GM18858 (cell line): Measurements from ENCODE around the gene PEX16.
"Not testable (repeated sequence)": the region's sequence is repeated elsewhere in the genome, so short reads cannot be mapped to it uniquely, and the experiment has no call there.

Experiments
- ATAC-seq: cut with Tn5 transposase; IDR thresholded peaks from one replicate; pipeline ENCODE4 v1.9.1; 2021; ENCODE audit not compliant: unreplicated experiment

PEX16 gene

DNA sequence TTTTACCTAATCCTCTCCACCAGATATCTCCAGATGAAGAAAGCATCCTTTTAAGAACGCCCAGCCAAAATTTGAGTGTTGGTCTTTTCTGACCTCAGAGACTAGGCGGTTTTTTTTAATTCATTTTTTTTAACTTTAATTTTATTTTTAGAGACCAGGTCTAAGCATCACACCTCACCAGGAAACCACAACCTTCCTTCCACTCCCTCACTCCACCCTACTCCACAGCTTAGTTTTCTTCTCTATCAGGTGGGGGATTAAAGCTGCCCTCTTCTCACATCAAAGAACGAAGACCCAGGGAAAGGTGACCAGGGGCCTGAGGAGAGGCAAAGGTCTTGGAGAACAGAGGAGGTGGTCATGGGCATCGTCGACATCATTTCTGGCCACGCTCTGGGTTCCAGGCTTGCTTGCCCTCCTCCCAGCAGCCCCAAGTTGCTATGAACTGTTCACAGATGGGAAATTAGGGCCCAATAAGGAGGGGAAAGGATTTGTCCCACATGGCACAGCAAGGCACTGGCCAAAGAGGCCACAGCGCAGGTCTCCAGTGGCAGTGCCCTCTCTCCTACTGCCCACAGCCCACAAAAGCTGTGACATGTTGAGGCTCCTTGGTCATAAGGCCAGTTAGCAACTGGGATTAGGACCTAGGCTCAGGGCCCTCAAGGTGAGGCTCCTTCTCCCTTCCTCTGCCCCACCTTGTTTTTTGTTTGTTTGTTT is 1.4 kb upstream of the PEX16 start:
- no peak for ATAC-seq

DNA sequence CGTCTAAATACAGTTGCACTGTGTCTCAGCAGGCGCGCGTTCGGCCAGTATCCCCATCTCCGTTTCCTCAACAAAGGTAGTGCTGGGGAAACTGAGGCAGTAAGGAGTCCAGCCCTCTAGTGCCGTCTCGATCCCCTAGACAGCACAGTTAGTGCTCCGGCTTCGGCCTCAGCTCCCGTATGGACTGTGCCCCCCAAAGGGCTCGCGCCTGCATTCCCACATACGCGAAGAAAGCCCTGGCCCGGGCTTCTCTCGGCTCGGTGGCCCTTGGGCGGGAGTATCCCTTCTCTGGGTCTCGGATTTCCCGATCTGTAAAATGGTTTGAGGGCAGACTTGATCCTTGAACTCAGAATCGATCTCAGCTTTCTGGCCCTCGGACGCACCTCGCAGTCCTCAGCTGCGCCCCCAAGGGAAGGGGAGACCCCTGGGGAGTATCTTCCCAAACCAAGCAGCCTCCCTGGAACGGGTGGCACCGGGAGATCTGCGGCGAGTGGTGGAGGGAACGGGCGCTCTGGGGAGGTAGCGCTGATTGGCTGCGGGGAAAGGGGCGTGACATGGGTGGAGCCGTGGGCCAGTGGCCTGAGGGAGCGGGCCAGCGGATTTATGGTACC is 759 bp upstream of the PEX16 start:
- ATAC-seq = peak; percentile 22

DNA sequence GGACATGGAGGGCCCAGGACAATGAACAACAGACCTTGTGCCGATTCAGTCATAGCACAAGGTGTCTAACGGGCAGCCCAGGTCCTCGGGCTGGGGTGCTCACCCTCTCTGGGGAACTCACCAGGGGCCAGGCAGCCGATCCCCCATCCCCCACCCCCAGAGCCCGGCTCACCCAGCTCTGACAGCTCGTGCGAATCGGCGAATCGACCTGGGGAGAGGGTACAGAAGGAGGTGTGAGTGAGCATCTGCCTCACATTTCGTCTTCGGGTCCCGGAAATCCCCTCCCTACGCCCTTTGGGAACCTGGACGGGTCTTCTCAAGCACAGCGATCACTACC is 423 bp downstream of the PEX16 start:
- ATAC-seq = no peak

DNA sequence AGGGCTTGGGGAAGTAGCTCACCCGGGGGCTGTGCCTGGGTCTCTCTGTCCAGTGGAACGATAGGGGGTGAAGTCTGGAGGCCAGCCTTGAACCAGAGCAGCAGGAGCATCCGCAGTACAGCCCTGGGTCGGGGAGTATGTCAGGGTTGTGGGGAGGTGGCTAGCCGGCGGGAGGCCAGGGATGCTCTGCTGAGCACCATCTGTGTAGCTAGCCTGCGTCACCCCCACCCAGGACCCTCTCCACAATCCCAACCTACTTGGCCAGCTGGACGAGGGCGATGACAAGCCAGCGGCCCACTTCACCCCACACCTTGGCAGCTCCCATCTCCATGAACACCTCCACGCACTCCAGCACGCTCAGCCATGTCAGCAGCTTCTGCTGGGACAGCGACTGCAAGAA is 2.2 kb downstream of the PEX16 start:
- no peak for ATAC-seq

DNA sequence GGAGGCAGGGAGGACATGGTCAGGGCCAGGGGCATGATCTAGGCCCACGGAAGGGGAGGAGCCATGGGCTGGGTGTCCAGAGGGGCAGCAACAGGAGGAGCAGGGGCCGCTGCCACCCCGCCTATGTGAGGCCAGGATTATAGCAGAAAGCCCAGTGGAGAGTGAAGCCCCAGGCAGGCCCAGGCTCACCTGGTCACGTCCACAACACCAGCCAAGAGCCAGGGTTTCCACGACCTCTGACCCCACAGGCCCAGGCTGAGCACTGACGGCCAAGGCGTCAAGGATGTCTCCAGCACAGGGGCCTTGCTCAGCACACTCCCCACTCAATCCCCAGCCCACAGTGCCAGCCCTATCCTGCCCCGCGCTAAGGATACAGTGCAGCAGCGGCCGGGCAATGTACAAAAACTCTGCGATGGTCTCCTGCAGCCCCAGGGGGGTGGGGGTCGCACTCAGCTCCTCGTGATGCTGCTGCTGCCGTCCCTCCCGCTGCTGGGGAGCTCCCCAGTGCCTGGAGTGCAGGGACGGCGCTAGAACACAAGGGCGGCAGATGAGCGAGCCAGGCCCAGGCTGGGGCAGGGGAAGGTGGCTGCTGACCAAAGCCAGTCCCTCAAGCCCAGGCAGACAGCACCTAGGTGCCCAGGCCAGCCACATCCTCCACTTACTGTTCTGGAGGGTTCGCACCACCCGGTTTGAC is 3.6 kb downstream of the PEX16 start:
- no peak for ATAC-seq

DNA sequence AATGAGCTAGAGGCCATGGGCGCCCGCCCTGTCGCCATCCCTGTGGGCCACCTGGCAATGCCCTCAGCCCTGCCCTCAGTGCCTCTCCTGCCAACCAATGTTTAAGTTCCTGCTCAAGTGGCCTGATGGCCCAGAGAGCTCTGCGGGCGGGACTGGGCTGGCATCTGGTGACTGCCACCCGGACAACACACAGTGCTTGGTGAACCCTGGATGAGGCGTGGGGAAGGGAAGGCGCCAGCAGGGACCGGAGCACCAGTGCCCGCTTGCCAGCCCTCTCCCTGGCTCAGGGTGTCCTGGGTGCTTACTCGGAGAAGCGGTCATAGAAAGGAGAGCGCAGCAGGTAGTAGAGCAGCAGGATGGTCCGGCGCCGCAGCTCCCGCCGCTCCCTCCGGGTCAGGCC is 4.2 kb downstream of the PEX16 start:
- no peak for ATAC-seq

DNA sequence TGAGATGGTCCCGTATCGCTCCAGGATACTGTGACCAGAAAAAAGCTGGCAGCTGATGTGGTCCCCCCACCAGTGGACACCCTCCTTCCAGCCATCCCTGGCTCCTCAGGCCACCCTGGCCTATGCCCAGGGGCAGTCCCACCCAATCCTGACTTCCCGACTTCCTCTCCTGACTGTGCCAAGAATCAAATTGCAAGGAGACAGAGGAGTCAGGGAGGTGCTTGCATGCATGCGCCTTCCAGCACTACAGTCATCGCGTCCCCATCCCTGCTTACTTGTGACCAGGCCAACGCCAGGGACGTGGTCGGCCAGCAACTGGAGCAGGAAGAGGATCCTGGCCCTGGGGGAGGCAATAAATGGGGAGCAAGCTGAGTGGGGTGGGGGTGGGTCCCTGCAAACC is 7.1 kb downstream of the PEX16 start:
- no peak for ATAC-seq

DNA sequence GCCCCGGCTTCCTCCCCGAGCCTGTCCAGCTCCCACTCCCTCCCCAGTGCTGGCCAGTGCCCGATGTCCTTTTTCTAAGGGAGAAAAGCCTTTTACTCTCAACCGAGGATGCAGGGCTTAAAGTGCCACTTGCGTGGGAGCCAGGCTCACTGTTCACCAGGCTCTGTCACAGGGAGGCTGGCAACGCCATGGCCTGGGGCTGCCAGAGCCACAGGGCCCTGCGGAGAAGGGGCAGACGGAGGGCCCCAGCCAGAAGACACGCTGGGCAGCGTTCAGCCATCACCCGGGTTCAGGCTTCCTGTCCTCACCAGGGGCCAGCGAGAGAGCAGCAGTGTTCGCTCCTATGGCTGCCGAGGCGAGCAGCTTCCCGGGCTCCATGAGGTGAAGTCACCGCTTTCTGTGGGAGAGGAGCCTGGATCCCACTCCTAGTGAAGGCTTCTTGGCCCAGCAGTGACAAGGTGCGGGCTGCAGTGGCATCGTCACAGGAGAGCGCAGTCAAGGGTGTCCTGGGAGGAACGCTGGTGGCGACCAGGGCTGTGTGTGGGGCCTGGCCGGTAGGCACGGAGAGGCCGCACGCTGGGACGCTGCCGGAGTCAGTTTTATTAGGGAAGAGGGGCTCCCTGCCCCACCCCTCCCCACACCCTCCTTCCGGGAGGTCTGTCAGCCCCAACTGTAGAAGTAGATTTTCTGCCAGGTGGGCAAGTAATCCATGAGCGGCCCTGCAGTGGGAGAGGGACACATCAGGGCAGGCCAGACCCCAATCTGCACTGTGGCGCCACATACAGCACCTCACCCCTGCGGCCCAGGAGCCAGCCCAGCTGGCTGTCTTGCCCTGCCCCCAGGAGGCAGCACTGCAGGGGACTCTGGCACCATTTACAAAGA is 7.8 kb downstream of the PEX16 start:
- no peak for ATAC-seq

DNA sequence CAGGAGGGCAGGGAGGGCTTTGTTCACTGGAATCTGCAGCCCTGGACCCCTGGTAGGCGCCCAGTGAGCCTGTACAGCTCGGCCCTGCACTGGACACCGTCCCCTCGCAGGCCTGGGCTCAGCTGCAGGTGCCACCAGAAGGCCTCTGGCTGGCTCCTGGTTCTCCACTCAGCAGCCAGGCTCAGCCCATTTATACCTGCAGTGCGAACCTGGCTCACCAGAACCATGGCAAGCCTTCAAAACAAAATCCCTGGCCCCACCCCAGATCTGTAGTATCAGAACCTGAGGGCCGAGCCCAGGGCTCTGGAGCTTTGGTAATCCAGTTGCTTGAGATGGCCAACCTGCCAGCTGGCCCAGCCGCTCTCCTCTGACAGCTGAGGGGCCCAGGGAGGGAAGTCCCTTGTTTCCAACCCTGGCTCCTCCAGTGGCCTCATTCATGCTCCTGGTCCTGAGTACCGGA is 9.7 kb downstream of the PEX16 start:
- ATAC-seq = no peak

DNA sequence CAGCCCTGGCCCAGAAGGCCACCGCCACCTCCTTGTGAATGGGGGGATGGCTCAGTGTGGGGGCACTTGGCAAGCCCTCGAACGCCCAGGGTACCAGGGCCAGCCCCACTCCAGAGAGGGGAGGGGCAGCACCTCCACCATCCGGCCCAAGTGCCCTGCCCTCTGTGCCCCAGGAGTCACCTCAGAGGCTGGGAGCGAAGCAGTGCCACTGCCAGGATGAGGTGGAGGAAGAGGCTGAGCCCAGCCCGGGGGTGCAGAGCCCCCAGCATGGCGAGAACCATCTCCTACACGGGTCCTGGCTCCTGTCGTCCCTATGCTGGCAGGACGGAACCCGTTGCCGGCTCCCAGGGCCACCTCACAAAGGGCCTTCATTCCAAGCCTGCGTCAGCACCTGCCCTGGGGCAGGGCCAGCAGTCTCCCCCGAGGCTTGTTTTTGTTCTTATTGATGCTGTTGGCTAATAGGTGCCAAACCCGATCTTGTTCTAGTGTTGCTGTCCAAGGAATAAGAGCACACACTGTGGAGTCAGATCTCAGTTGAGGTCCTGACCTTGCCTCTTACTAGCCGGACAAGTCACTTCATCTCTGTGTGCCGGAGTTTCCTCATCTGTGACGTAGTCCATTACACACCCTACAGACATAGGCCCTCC is 10.6 kb downstream of the PEX16 start, which contains the start of gene FREY1:
Gene FREY1, minus strand, starts transcription at position 307 of the 647 bp plus-strand sequence. Its CDS starts 26 bp downstream, at position 281.
- no peak for ATAC-seq

DNA sequence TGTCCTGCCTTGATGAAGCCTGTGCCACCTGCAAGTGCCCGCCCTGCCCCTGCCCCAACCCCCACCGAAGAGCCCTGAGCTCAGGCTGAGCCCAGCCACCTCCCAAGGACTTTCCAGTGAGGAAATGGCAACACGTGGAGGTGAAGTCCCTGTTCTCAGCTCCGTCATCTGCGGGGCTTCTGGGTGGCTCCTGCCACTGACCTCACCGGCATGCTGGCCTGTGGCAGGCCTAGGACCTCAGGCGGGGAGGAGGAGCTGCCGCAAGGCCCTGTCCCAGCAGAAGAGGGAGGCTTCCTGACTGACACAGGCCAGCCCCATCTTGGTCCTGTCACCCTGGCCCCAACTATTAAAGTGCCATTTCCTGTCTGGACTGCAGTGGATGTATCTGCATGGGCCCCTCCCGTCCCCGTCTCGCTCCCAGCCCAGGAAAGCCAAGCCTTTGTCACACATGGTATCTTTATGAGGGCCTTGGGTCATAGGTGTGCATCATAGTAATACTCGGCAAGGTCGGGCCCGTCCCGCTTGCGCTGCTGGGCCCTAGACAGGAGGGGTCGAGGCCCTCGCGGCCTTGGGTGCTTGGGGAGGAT is 11.5 kb downstream of the PEX16 start:
- ATAC-seq = no peak

DNA sequence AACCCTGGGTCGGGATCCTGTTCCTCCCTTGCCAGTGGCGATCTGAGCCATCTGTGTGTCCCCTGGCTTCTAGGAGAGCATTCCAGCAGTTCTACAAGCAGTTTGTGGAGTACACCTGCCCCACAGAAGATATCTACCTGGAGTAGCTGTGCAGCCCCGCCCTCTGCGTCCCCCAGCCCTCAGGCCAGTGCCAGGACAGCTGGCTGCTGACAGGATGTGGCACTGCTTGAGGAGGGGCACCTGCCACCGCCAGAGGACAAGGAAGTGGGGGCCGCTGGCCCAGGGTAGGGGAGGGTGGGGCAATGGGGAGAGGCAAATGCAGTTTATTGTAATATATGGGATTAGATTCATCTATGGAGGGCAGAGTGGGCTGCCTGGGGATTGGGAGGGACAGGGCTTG is 12.1 kb downstream of the PEX16 start:
- ATAC-seq = not testable (repeated sequence)

DNA sequence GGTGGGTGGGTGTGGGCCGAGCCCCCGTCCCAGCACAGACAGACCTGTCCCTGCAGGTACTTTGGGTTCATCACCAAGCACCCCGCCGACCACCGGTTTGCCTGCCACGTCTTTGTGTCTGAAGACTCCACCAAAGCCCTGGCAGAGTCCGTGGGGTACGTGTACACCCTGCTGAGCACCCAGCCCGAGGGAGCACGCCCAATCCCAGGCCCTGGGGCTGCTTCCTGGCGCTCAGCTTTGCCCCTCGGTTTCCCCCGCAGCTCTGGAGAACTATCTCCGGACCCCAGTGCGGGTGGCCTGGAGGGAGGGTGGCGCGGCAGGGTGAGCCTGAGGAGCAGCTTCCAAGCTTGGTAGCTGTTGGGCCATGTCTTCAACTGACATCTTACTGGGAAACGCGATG is 12.6 kb downstream of the PEX16 start:
- ATAC-seq = no peak

DNA sequence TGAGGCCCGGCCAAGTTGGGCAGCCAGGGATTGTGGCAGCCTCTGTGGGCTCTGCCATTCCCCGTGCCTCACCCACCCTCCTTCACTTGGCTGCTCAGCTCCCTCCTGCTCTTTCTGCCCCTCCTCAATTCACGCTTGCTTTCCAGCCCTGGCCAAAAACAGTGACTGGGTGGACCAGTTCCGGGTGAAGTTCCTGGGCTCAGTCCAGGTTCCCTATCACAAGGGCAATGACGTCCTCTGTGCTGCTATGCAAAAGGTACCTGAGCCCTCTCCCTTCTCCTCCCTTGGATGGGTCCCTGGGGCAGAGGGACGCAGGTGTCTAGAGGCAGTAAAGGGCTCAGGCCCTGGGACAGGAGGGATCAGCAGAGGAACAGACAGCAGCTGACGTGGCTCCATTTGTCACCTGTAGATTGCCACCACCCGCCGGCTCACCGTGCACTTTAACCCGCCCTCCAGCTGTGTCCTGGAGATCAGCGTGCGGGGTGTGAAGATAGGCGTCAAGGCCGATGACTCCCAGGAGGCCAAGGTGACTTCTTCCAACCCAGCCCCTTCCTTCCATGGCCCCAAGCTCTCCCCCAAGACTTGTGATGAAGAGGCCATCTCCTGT is 13.3 kb downstream of the PEX16 start:
- no peak for ATAC-seq

DNA sequence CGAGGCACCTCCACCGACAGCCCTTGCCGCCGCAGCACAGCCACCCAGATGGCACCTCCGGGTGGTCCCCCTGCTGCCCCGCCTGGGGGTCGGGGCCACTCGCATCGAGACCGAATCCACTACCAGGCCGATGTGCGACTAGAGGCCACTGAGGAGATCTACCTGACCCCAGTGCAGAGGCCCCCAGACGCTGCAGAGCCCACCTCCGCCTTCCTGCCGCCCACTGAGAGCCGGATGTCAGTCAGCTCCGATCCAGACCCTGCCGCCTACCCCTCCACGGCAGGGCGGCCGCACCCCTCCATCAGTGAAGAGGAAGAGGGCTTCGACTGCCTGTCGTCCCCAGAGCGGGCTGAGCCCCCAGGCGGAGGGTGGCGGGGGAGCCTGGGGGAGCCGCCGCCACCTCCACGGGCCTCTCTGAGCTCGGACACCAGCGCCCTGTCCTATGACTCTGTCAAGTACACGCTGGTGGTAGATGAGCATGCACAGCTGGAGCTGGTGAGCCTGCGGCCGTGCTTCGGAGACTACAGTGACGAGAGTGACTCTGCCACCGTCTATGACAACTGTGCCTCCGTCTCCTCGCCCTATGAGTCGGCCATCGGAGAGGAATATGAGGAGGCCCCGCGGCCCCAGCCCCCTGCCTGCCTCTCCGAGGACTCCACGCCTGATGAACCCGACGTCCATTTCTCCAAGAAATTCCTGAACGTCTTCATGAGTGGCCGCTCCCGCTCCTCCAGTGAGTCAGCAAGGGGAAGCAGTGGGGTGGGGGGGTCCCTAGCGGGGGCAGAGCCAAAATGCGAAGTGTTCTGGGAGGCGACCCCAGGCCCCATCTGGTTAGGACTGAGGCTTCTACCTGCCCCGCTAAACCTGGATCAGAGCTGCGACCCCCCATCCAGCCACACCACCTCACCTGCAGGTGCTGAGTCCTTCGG is 15.0 kb downstream of the PEX16 start:
- ATAC-seq = no peak

DNA sequence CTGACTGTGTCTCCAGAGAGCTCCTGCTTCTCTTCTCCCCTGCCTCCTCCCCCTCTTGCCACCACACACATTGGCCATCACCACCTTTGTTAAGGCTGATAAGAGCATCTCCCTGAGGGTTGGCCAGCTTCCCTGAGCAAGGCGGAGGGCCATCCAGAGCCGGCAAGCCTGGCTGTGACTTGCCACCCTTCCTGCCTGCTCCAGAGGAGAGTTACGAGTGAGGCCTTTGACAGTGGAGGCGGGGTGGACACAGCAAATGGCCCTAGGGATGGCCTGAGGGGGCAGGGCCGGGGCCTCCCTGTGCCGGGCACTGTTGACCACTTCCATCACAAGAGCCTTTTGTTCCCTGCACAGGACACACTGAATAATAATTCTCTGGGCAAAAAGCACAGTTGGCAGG is 16.1 kb downstream of the PEX16 start:
- ATAC-seq = no peak

DNA sequence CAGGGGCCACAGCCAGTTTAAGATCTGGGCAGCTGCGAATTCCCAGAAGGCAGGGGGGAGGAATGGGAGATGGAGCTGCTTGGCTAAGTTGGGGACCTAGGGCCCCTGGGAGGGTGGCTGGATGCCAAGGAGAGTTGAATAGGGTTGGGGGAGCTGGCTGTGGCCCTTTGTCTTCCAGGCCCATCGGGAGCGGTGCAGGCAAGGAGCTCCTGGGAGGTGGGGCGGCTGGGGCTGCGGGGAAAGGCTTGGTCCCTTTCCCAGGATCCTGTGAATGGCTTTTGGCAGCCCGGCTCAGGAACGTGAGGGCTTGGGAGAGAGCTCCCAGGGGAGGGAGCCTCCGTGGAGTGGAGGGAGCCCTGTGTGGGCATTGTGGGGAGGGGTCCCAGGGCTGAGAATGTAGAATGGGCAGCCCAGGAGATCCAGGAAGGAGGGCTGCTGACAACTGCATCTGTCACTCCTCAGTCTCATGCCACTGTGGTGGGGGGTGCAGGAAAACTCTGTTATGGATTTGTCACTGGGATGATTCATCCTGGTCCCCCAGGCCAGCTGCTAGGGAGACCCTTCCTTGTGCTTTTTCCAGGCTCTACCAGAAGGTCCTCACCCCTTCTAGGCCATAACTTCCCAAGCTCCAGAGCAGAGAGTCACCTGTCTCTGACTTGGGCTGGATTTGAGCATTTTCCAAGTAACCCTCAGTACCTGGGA is 16.6 kb downstream of the PEX16 start:
- no peak for ATAC-seq

DNA sequence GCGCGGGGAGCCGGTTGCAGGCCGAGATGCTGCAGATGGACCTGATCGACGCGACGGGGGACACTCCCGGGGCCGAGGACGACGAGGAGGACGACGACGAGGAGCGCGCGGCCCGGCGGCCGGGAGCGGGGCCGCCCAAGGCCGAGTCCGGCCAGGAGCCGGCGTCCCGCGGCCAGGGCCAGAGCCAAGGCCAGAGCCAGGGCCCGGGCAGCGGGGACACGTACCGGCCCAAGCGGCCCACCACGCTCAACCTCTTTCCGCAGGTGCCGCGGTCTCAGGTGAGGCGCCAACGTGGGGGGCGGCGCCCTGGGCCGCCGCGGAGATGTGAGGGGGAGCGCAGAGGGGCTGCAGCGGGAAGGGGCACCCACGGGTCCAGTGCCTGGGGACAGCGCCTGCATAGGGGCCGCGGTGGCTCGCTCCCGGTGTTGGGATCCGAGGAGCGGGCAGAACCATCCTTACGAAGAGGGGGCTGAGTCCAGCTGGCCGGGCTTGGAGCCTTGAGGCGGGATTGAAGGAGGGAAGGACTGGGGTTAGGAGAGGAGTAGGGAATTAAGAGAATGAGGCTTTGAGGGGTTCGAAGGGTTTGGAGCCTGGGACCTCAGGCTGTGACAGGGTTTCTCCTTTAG is 17.4 kb downstream of the PEX16 start:
- not testable (repeated sequence) for ATAC-seq
